Suprapubic skin (tissue), 4 donors: ENCODE data around the gene C9.

Experiments
- CTCF ChIP-seq, 2 donors: fragments of 200-600 bp in 1 of 2; fragments of 450-650 bp in 1 of 2; sonication (generic) in 1 of 2; IDR thresholded peaks; one replicate each; pipeline ENCODE4 v1.5.1; 2016 to 2019; ENCODE audit warnings: antibody characterized with exemption in 2 of 2, mild to moderate bottlenecking in 1 of 2, moderate library complexity in 1 of 2
- EP300 ChIP-seq: sonication (generic); formaldehyde crosslinking; IDR thresholded peaks from one replicate; pipeline ENCODE4 v1.6.1; 2017; ENCODE audit warnings: antibody characterized with exemption
- POLR2A ChIP-seq, 2 donors: fragments of 450-650 bp; IDR thresholded peaks; one replicate each; pipeline ENCODE4 v1.6.1; 2017; ENCODE audit warnings: antibody characterized with exemption in 2 of 2, mild to moderate bottlenecking in 2 of 2, moderate library complexity in 2 of 2
- POLR2AphosphoS5 ChIP-seq, 3 donors: sonication (generic); formaldehyde crosslinking; IDR thresholded peaks; one replicate each; pipeline ENCODE4 v1.6.1; 2017; ENCODE audit warnings: antibody characterized with exemption in 3 of 3

GRCh38 chr5:39302472-39302871, 61.8 kb downstream of the C9 start:
- TF ChIP-seq CTCF (IDR thresholded peaks at IDR 0.05), result no peak
- TF ChIP-seq POLR2AphosphoS5 (IDR thresholded peaks at IDR 0.05), result no peak
- TF ChIP-seq EP300, result no peak
- no peak for TF ChIP-seq POLR2A (IDR thresholded peaks at IDR 0.05)
